ENCODE measurements around the gene ATXN1. TPM values are rescaled to one million over a fixed set of nuclear protein-coding genes. Genes with fewer than 3 reads are reported as not detected.

ATXN1 gene
- total RNA-seq, 1 donor from 2014 or later, result 9.1 TPM

DNA sequence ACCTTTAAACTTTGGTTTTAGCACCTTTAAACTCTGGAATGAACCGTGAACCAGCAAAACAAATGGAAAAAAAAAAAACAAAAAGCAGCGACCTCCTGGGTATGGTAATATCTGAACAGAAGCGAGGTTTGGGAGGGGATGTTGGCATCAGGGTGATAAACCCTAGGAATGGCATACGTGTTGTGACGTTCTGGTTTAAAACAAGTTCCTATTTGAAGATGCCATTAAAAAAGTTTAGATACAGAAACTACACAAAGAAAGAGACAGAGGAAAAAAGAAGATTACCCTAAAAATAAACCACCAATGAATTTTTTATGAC is 60.4 kb downstream of the ATXN1 start:
- no peak for DNase-seq (ENCODE audit: low read depth in 2 of 2)

DNA sequence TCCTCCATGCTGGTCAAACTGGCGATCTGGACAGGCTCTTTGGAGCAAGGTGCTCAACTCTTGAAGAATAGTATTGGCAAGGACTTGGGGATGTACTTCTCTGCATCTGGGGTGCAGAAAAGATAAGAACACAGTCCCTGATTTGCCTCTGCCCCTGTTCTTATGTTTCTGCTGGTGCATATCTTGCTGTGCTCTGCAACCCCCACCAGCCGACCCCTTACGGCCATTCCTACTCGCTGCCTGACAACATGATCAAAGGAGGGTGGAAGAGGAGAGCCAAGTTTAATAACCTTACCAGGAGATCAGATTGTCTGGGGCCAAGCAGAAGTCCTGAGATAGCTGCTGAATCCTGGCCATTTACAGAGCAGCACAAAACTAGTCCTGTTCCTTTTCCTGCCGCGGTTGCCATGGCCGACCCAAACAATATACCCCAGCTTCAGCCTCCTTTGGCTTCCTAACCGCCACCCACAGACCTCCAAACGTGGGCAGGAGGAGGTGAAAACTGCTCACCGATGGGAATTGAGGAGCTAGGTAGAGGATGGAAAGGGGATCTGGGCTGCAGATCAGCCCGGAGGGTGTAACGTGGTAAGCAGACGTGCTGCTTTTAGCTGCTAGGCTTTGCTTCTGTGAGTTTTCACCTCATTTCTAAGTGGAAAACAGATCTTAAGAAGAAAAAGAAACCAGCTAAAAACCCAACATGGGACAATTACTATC is 60.9 kb downstream of the ATXN1 start:
- DNase-seq (ENCODE audit: low read depth in 2 of 2), result peak in 1 of 2 donors; percentile 19

DNA sequence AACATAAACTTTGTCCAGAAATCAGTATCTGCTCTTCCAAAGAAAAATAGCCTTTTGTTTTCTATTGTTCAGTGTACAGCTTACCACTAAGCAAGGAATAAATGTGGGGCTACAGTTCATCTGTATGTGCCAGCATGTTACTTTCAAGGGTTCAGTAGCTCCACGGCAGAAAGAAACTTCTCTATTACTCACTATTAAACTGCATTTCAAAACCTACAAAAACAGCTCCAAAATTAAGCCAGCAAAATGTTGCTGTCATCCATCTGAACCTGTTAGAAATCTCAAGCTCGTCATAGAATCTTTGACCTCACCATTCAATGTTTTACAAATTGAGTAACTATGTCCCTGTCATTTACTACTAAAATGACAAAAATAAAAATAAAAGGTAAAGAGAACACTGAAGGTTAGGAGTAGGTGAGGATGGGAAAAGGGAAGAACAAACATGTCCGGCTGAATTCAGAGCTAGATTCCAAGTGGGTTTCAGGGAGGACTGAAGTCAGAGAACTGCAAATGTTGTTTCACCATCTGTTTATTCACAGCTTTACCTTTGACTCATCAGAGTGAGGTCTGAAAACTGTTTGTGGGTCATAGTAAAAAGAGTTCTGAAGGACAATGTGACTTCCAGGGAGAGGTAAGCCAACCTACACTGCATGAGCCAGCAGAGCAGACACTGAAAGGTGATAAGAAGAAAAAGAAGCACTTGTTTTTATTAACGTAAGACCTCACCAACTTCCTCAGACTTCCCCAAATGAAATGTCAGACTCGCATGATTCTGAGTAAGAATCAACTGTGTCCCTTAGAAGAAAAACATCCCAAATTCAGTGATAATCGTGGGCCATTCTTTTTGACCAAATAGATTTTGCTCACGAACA is 62.0 kb downstream of the ATXN1 start:
- DNase-seq (ENCODE audit: low read depth in 2 of 2), result peak in 1 of 2 donors; percentile 29

DNA sequence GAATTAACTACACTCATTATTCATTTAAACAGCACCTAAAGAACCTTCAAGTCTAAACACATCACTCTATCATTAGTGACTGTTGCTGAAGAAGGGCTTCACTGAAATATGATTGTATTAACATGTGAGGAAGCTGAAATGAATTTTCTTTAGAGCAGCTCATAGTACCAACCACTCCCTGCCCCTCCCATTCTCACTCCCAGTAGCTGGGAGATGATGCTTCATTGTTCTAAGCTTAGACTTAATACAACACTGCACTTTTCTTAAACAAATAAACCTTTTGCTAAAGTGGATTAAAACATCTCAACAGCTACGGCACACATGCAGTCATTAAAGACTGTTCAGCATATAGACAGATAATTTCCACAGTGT is 63.1 kb downstream of the ATXN1 start:
- no peak for DNase-seq (ENCODE audit: low read depth in 2 of 2)

DNA sequence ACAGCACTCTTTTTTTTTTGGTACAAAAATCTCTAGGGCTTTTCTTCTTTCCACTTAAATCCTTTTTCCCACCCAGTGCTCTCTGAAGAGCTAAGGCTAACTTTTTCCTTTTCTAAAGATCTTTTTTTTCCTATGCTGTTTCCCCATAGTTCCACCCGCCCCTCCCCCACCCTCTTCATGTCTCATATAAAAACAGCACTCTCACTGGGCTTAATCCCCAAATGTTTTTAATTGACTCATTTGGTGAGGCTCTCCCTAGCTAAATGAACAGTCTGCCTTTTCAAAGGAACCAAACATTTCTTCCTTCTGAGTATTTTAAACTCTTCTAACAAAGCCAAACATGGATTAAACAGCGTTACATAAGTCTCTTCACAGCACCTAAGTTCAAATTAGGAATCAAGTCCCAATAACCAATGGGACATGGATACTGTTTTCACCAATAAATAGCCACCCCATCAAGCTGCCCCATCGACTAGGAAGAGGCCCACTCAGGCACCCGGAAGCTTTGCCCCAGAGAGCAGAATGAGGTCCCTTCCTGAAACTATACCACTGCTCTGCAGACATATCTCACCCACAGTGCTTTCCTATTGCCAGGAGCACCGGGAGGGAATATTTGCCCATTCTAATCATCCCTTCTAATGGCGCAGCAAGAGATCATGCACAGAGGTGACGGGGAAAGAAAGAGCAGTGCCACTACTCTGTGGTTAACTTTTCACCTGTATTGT is 63.7 kb downstream of the ATXN1 start:
- no peak for DNase-seq (ENCODE audit: low read depth in 2 of 2)

DNA sequence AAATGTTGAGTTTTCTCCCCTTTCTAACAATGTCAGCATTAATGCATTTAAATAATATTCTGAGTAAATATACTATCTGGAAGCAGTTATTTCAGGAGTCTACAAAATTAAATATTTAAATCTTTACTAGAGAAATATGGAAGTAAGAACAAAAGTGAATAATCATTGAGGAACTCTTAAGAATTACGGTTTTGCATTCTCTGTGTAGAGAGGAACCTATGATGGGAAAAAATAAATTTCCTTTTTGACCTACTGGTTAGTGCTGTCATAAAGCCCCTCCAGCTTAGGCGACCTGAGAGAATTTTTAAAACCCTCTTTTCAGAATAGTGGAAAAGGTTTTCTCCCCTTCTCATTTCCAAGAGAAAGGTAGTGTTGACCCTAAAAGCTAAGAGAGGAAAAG is 64.8 kb downstream of the ATXN1 start:
- no peak for DNase-seq (ENCODE audit: low read depth in 2 of 2)

DNA sequence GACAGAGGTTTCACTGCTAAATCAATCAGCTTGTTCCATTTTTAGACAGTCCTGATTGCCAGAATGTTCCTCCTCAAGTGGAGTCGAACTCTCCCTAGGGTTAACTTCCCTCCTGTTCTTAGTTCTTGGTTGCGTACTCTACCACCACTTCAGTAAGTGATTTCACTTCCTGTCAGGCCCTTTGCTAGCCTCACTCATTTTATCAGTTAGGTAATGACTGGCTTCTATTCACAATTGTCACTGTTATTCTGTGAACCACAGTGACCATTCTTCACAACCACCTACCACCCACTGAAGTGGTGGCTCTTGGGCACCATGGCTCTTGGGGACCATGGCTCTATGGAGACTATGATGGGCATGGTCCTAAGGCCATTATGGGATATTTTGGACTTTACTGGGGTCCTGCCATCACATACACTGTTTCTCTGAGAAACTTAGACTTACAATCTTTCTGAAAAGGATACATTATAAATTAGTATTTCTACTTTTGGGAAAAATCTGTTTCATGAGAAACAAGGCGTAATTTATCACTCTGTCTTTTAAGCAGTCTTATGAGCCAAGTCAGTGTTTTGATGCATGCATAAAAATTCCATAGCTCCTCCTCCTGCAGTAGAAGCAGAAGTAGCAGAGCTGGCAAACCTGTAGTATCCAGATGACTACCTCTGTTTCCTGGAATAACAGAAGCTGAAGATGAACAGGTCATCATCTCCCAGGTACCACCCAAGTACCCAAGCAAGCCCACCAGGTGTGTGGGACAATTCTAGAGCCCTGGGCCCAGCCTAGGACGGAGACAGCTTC is 66.3 kb downstream of the ATXN1 start:
- no peak for DNase-seq (ENCODE audit: low read depth in 2 of 2)

DNA sequence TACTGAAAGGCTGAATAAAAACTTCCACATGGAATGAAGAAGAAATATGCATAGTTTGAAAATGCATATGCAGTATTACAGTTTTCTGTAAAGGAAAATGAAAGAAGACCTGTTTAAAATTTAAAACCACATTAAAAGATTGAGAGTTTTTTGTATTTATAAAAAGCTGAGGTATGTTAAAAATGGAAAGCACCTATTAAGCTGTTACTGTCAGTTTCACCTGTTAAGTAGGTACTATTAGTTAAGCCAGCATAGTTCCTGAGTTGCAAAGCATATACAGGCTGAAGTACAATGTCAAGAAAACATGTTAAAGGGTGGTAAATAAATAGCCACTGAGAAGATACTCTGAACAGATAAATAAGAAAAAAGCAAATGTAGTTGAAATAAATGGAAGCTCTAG is 69.9 kb downstream of the ATXN1 start:
- no peak for DNase-seq (ENCODE audit: low read depth in 2 of 2)

DNA sequence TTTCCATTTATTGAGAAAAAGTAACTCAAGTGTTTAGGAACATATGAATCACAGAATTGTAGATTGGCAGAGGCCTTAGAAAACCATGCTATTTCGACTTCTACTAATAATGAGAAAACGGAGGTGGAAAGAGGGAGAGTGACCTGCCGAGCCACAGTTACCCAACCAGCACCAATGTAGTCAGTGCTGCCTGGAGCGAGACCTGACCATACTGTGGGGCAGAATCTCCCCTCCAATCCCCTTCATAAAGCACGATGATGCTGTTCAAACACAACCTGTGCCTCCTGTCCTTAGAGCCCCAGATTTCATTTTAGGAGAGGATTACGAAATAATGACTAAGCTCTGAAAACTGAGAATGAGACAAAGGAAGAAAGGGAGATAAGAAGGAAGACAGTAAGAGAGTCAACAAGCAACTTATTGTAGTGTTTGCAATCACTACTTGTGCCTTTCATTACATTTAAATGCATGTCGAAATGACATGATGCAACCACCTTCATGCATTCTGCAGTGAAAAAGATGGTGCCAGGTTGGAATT is 70.6 kb downstream of the ATXN1 start:
- DNase-seq (ENCODE audit: low read depth in 2 of 2), result no peak

DNA sequence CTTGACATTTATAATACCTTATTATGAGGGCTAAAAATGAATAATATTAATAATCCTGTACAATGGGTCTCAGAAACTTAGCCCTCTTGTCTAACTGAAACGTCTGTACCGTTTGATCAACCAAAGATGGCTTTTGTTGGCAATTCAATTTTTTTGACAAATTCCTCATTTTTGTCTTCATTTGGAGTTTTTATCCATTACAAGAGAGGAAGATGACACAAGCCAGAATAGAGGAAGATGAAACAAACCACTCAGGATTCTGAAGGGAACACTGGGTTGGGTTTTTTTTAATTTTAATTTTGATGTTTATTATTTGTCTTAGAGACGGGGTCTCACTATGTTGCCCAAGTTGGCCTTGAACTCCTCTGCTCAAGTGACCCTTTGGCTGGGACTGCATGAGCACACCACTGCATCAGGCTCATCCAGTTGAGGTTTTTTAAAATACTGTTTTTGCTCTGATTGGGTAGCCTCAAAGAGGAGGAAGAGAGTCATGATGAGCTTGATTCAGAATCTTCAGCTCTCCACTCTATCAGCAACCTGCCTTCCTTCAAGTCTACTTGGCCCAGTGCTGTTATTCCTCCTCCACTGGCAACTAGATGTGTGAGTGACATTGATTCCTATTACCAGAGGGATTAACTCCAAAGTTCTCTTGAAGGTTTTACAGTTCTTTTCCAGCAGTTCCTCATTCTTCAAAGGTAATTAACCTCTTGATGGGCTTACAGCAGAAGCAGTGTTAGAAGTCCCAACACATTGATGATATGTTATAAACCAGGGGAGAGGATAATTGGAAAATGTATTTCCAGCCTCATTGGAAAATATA is 71.3 kb downstream of the ATXN1 start:
- DNase-seq (ENCODE audit: low read depth in 2 of 2), result no peak

DNA sequence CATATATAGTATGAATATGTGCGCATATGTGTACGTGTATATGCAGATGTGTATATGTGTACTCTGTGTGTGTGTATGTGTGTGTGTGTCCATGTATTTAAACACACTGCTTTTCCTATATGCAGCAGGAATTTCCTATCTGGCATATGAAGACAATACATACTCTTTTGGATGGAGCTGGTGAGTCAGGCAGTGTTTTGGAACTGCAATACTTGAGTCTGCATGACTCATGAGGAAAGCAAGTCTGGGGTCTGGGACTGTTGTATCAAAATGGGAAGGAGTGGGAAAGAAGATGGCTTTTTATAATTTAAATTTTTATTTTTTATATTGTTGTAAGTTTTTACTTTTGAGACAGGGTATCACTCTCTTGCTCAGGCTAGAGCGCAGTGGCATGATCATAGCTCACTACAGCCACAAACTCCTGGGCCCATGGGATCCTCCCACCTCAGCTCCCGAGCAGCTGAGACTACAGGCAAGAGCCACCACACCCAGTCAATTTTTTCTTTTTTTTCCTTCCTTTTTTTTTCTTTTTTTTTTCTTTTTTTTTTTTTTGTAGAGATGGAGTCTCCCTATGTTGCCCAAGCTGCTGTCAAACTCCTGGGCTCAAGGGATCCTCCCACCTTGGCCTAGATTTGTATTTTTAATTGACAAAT is 72.2 kb downstream of the ATXN1 start:
- DNase-seq (ENCODE audit: low read depth in 2 of 2), result peak in 1 of 2 donors; percentile 95

DNA sequence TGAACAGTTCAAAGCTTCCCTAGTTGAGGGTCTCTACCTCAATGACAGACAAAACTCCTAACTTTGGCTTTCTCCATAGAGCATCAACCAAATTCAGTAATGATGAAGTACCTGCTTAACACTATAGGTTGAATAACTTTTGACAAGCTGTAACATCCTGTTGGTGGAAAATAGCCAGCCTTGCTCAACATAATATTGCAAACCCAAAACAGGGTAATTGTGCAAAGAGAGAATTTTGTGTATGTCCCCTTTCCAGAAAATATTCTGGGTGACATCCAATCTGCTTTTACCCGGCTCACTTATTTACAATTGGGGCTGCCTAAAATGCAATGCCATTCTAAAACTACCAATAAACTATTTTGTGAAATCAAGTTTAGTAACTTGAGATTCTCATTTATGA is 72.8 kb downstream of the ATXN1 start:
- no peak for DNase-seq (ENCODE audit: low read depth in 2 of 2)

DNA sequence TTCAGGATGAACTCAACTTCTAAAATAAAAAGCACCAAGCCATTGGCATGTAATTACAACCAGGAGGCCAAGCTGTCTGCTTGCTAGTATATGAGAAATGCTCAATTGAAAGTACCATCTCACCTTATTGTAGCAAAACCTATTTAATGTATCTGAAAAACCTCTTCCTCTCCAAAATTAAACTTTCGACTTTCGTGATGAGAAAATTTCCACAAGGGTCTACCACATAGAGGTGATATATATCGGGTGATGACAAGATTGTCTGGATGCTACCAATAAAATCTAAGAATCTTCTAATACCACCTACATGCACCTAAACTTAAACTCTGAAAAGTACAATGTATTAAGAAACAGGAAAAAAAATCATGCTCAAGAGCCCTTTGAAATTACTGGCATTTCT is 74.2 kb downstream of the ATXN1 start:
- no peak for DNase-seq (ENCODE audit: low read depth in 2 of 2)

DNA sequence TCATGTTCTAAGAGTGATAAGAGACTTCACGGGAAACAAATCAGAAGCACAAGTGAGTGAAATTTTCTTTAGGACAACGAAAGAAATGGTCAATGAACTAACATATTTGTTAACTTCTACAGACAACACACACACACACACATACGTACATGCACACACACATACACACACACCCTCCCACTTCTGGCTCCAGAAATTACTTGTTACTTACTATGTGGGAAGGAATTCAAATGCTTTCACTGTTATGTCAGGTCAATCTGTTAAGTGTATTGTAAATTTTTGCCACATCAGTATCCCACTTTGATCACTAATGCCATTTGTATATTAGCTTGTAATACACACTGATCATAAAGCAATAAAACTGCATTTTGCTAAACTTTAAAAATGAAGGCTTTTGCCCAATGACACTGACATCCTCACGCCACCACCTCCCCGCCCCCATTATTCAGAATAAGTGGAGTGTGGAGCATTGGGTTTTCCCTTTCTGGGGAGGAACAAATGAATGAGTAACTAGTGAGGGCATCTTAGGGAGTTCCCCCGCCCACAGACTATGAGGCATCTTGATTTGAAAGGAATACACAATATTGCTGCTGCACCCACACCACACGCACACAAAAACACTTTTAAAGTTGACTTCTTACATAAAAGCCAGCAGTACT is 76.2 kb downstream of the ATXN1 start:
- peak in 1 of 2 donors; percentile 31 for DNase-seq (ENCODE audit: low read depth in 2 of 2)

DNA sequence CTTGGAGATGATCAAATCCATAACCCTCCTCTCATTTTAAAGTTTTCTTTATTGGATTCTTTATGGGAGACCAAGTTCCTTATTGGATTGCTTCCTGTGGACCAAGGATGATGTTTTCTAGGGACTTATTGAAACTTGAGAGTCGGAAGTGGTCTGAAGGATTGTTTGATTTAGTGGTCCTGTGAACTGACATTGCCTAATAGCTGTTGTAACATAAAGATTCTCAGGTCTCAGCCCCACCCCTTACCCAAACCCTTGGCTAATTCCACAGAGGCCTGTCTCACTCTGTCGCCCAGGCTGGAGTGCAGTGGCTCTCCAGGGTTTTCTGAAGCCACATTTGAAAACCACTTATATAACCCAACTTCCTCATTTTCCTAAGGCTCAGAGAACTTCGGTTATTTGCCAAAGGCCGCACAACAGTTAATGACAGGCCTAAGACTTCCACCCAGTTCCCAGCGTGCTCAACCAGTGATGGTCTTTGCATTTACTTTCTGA is 77.0 kb downstream of the ATXN1 start:
- DNase-seq (ENCODE audit: low read depth in 2 of 2), result no peak

DNA sequence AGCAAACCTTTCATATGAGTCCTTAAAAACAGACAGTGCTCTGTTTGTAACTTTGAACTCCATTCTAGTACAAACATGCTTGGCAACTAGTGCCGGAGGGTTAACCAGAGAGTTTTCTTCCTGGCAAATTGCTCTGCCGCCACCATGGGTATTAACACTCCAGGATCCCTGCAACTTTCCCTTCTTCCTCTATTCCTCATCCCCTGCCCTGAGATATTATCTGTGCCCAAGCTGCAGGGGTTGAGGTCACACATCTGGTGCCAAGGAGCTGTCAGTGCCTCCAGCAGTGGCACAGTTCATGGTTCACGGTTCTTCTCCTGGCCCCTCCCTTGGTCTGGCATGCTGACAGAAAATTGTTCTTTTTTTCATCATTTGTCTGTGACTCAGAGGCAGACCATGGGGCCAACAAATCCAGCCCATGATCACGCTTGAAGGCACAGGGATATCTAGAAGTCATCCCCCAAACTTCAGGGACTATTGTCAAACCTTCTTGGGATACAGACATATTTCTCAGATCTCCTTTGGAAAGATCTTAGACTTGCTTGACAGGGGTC is 77.5 kb downstream of the ATXN1 start:
- peak in 1 of 2 donors; percentile 63 for DNase-seq (ENCODE audit: low read depth in 2 of 2)

DNA sequence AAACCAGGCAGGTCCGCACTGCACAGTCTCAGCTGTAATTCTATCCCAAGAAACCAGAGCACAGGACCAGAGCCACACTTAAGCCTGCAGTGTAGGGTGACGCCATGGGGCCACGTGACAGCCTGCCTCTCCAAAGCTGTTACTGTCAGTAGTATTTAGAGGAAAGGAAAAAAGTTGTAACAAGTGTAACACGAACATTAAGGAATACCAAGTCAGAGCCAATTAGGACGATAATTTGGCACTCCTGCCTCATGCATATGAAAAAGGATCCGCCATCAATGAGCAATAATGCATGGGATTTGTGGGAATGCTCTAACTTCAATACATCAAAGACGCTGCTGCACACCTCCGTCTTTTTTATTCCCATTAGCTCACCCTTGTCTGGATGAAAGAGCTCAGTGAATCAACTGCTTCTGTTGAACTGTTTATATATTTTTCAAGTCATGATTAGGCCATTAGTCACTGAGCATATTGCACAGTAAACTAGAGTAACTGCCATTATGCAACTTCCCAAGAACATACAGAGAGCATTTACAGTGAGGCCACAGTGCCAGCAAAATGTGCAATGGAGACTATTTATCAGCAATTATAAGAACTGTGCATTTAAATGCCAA is 79.9 kb downstream of the ATXN1 start:
- DNase-seq (ENCODE audit: low read depth in 2 of 2), result peak in 1 of 2 donors; percentile 63

DNA sequence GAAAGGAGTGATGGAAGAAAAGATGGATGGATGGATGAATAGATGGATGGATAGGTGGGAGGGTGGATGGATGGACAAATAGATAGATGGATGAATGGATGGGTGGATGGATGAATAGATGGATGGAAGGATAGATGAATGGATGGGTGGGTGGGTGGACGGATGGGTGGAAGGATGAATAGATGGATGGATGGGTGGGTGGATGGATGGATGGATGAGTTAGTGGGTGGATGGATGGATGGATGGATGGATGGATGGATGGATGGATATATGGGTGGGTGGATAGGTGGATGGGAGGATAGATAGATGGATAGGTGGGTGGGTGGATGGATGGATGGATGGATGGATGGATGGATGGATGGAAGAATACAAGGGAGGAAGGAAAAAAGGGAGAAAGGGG is 82.2 kb downstream of the ATXN1 start:
- DNase-seq (ENCODE audit: low read depth in 2 of 2), result no peak

Data from dermis microvascular lymphatic vessel endothelial cell (primary cell).